ENCODE results near the gene ARID3C. TPM values are rescaled to one million over a fixed set of nuclear protein-coding genes. Genes with fewer than 3 reads are reported as not detected.

ARID3C gene
- total RNA-seq, 1 experiment from 2014 or later = 0.42 TPM

DNA sequence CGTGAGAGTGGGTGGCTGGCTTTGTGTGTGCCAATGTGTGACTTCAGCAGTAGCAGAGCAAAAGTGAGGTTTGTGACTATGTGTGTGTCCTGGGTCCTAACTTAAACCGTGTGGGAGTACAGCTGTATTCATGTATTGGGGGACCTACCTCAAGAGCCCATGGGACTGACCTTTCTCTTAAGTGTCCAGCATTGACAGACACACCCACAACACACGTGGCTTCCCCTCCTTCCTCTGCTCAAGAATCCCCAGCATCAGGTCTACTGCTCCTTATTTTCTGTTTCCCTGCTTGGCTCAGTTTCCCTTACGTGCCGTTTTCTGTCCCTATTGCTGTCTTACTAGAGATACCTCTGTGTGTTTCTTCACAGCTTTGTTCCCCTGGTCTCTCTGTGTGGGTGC is 23.7 kb upstream of the ARID3C start:
- BruUV-seq (replicated peaks) = no TSS peak
- no peak for TF ChIP-seq SRF (IDR thresholded peaks at IDR 0.05; ENCODE audit: low read depth)
- no peak for TF ChIP-seq EGR1 (IDR thresholded peaks at IDR 0.05; ENCODE audit: low read depth)
- no peak for TF ChIP-seq SIN3A (IDR thresholded peaks at IDR 0.05; ENCODE audit: low read depth)
- intact Hi-C loops (cut with micrococcal nuclease) = no loop called here
- Histone ChIP-seq H3K27ac (ENCODE audit: low read depth, low read length) (peak overlapping the region; percentile 50), H3K9ac (ENCODE audit: low read length) (peak overlapping the region; percentile 58), H3K27me3 (ENCODE audit: insufficient read depth, low read length) (no peaks in the 10 kb centered on the region), H3K9me2 (ENCODE audit: insufficient read depth) (no peaks in the 10 kb centered on the region), H3K4me3 (replicated peaks in 1 of 2; ENCODE audit: low read depth in 1 of 2, low read length in 2 of 2) (peak overlapping the region; percentile 58 to 61), H3K4me1 (ENCODE audit: control insufficient read depth in 1 of 2, insufficient read depth in 2 of 2, low read length in 2 of 2) (peaks cover 15 to 34% of the 10 kb centered on the region in 2 experiments), H3K4me2 (ENCODE audit: low read length) (peak overlapping the region; percentile 83), H3K36me3 (ENCODE audit: control insufficient read depth in 1 of 2, insufficient read depth in 2 of 2, low read length in 2 of 2) (peaks cover 0 to 6% of the 10 kb centered on the region in 2 experiments; a peak in 1 of 4 replicates), H4K20me1 (ENCODE audit: insufficient read depth) (no peaks in the 10 kb centered on the region), H3K79me2 (ENCODE audit: insufficient read depth, low read length) (no peaks in the 10 kb centered on the region), H2AFZ (ENCODE audit: low read depth, low read length, poor library complexity, severe bottlenecking) (no peak overlapping the region), H3K9me3 (ENCODE audit: control insufficient read depth in 1 of 2, insufficient read depth in 1 of 2, low read depth in 1 of 2, low read length in 2 of 2) (no peaks in the 10 kb centered on the region)
- no peak for DNase-seq (ENCODE audit: low read depth, low spot score)
- ChIA-PET POLR2A (interaction anchor here (1.3 to 1.5 kb wide), 2 partner anchors 12 to 15 kb away, joined by 5 to 8 read pairs; partner anchors contain the start of gene SIGMAR1), RAD21 (ENCODE audit: low non-redundant PET in 1 of 2, low total read pairs in 2 of 2, uncharacterized antibody in 2 of 2, unreplicated experiment in 2 of 2) (no interaction called here), CTCF (no interaction called here)
- 0 out of 2 replicates have a peak, but pooled peaks have one; percentile 1 for ATAC-seq

DNA sequence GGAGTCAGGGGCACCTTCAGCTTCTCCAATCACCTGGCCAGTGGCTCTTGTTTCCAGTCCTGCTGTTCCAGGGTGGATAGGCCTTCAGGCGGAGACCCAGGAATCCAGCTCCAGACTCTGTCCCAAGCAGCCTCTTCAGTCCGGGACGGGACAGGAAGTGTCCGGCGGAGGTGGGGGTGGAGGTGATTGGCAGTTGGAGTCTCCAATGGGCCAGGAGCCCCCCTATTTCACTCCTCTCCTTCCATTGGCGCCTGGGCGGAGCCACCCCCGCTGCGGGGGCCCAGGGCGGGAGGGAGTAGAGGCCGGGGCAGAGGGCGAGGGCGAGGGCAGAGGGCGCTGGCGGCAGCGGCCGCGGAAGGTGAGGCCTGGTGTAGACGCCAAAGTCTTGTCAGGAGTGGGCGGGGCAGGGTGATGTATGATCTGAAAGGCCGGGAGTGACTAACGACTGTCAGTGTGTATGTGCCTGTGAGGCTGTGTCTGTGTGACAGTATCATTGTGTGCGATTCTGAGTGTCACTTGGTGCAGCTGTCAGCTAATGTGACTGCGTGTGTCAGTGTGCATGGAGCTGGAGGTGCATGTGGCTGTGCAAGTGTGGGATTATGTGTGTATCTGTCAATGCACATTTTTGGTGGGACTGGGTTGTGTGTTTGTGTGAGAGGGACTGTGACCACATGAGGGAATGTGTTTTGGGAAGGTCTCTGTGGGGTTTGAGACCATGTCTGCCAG is 23.2 kb upstream of the ARID3C start, which contains the start of gene IL11RA:
Gene IL11RA, plus strand, starts transcription at position 310 of the 726 bp plus-strand sequence. CDS start 3,033 bp downstream, outside the sequence.
- Histone ChIP-seq H3K79me2 (ENCODE audit: insufficient read depth, low read length) (peaks cover 4% of the 10 kb centered on the region; the same call in 1 of the 2 replicates), H3K4me1 (ENCODE audit: control insufficient read depth in 1 of 2, insufficient read depth in 2 of 2, low read length in 2 of 2) (peaks cover 19 to 39% of the 10 kb centered on the region in 2 experiments), H3K36me3 (ENCODE audit: control insufficient read depth in 1 of 2, insufficient read depth in 2 of 2, low read length in 2 of 2) (peaks cover 0 to 6% of the 10 kb centered on the region in 2 experiments; a peak in 1 of 4 replicates), H3K27ac (ENCODE audit: low read depth, low read length) (peak within 1 kb of the TSS; percentile 50), H3K9ac (ENCODE audit: low read length) (peak within 1 kb of the TSS; percentile 58), H4K20me1 (ENCODE audit: insufficient read depth) (no peaks in the 10 kb centered on the region), H3K27me3 (ENCODE audit: insufficient read depth, low read length) (no peaks in the 10 kb centered on the region), H3K4me2 (ENCODE audit: low read length) (peak within 1 kb of the TSS; percentile 83), H3K9me3 (ENCODE audit: control insufficient read depth in 1 of 2, insufficient read depth in 1 of 2, low read depth in 1 of 2, low read length in 2 of 2) (no peaks in the 10 kb centered on the region), H3K9me2 (ENCODE audit: insufficient read depth) (no peaks in the 10 kb centered on the region), H3K4me3 (replicated peaks in 1 of 2; ENCODE audit: low read depth in 1 of 2, low read length in 2 of 2) (peak within 1 kb of the TSS; percentile 58 to 61), H2AFZ (ENCODE audit: low read depth, low read length, poor library complexity, severe bottlenecking) (no peak within 1 kb of the TSS)
- BruUV-seq (replicated peaks) = no TSS peak
- ATAC-seq (peak; percentile 94), DNase-seq (ENCODE audit: low read depth, low spot score) (peak; percentile 80)
- POLR2A ChIA-PET = interaction anchor here (1.3 to 1.5 kb wide), 2 partner anchors 13 to 14 kb away, joined by 5 to 8 read pairs; partner anchors contain the start of gene SIGMAR1
- RAD21 ChIA-PET (ENCODE audit: low non-redundant PET in 1 of 2, low total read pairs in 2 of 2, uncharacterized antibody in 2 of 2, unreplicated experiment in 2 of 2) = no interaction called here
- intact Hi-C loops (cut with micrococcal nuclease) = no loop called here
- CTCF ChIA-PET = interaction anchor here (0.9 to 1.4 kb wide), 3 partner anchors 13 to 108 kb away, joined by 3 to 4 read pairs (median 4); no protein-coding TSS in a partner anchor
- TF ChIP-seq POLR2AphosphoS5 (IDR thresholded peaks at IDR 0.05; ENCODE audit: low read depth, low read length) (peak; percentile 93), EZH2phosphoT487 (IDR thresholded peaks at IDR 0.05; ENCODE audit: borderline replicate concordance) (no peak), TCF7L2 (IDR thresholded peaks at IDR 0.05; ENCODE audit: borderline replicate concordance, extremely low read depth, insufficient read depth, insufficient read length) (peak; percentile 63), SIN3A (IDR thresholded peaks at IDR 0.05; ENCODE audit: low read depth) (no peak), ZNF274 (IDR thresholded peaks at IDR 0.05; ENCODE audit: low read depth, low read length) (no peak), EZH2 (IDR thresholded peaks at IDR 0.05) (no peak), CBX3 (IDR thresholded peaks at IDR 0.05; ENCODE audit: low read depth) (no peak), YY1 (IDR thresholded peaks at IDR 0.05; ENCODE audit: extremely low read depth, insufficient replicate concordance, low read depth, low read length) (peak; percentile 46), JUND (IDR thresholded peaks at IDR 0.05) (no peak), SP1 (IDR thresholded peaks at IDR 0.05; ENCODE audit: low read depth) (no peak), ELF1 (IDR thresholded peaks at IDR 0.05; ENCODE audit: borderline replicate concordance, low read depth) (no peak), POLR2A (IDR thresholded peaks at IDR 0.05; ENCODE audit: borderline replicate concordance, extremely low read depth, insufficient read depth, insufficient read length) (peak; percentile 45), SRF (IDR thresholded peaks at IDR 0.05; ENCODE audit: low read depth) (no peak), FOSL1 (IDR thresholded peaks at IDR 0.05; ENCODE audit: low read depth) (no peak), CEBPB (IDR thresholded peaks at IDR 0.05; ENCODE audit: low read depth) (no peak)
- TF ChIP-seq, protein P1, sequence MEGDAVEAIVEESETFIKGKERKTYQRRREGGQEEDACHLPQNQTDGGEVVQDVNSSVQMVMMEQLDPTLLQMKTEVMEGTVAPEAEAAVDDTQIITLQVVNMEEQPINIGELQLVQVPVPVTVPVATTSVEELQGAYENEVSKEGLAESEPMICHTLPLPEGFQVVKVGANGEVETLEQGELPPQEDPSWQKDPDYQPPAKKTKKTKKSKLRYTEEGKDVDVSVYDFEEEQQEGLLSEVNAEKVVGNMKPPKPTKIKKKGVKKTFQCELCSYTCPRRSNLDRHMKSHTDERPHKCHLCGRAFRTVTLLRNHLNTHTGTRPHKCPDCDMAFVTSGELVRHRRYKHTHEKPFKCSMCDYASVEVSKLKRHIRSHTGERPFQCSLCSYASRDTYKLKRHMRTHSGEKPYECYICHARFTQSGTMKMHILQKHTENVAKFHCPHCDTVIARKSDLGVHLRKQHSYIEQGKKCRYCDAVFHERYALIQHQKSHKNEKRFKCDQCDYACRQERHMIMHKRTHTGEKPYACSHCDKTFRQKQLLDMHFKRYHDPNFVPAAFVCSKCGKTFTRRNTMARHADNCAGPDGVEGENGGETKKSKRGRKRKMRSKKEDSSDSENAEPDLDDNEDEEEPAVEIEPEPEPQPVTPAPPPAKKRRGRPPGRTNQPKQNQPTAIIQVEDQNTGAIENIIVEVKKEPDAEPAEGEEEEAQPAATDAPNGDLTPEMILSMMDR (IDR thresholded peaks at IDR 0.05 in 2 of 3, conservative IDR thresholded peaks at IDR 0.05 in 1 of 3; ENCODE audit: borderline replicate concordance in 1 of 3, insufficient read depth in 1 of 3, low read depth in 2 of 3, low read length in 2 of 3) = no peak
- TF ChIP-seq, protein P2, sequence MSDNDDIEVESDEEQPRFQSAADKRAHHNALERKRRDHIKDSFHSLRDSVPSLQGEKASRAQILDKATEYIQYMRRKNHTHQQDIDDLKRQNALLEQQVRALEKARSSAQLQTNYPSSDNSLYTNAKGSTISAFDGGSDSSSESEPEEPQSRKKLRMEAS (IDR thresholded peaks at IDR 0.05) = no peak

All from HCT116 (cell line).